K562 (cell line): ENCODE measurements around the gene GNPTAB. TPM values are rescaled to one million over a fixed set of nuclear protein-coding genes. Genes with fewer than 3 reads are reported as not detected.

ENCODE experiments used
- AFF1 ChIP-seq, 2 experiments: fragments of 450-650 bp; IDR thresholded peaks; 2 replicates each; pipeline ENCODE4 v1.6.1; 2018; ENCODE audit warnings: mild to moderate bottlenecking in 2 of 2, low read depth in 1 of 2; ENCODE audit not compliant: partially characterized antibody in 2 of 2
- ARNT ChIP-seq, 2 experiments: fragments of 450-650 bp; IDR thresholded peaks; 2 replicates each; pipeline ENCODE4 v1.6.1; 2016; ENCODE audit warnings: mild to moderate bottlenecking in 1 of 2
- CCAR2 ChIP-seq: fragments of 200-400 bp; formaldehyde crosslinking; IDR thresholded peaks from 2 replicates; pipeline ENCODE4 v1.6.1; 2017; ENCODE audit warnings: mild to moderate bottlenecking, low read depth, low read length
- CEBPB ChIP-seq: fragments of 450-650 bp; IDR thresholded peaks from 2 replicates; pipeline ENCODE4 v1.6.1; 2016; ENCODE audit warnings: missing genetic modification characterization, missing compliant biosample characterization
- CSDE1 ChIP-seq, 2 experiments: fragments of 450-650 bp; IDR thresholded peaks; 2 replicates each; pipeline ENCODE4 v1.6.1; 2016; ENCODE audit warnings: mild to moderate bottlenecking in 1 of 2
- HDAC6 ChIP-seq: IDR thresholded peaks from 2 replicates; pipeline ENCODE4 v1.6.1; 2012; ENCODE audit warnings: low read depth, mild to moderate bottlenecking, control low read depth, inconsistent platforms, low read length, moderate library complexity
- HMGN3 ChIP-seq: IDR thresholded peaks from 2 replicates; pipeline ENCODE4 v1.6.1; 2011; ENCODE audit warnings: borderline replicate concordance, low read depth, mild to moderate bottlenecking, mixed read lengths, low read length; ENCODE audit not compliant: insufficient read length; ENCODE audit errors: extremely low read depth
- KDM1A ChIP-seq, 2 experiments: fragments of 450-650 bp; IDR thresholded peaks; 2 replicates each; pipeline ENCODE4 v1.6.1; 2016; ENCODE audit warnings: mild to moderate bottlenecking in 2 of 2
- MAFF ChIP-seq: IDR thresholded peaks from 2 replicates; pipeline ENCODE4 v1.6.1; 2012; ENCODE audit warnings: low read length, improper control_type of control experiment
- NFIC ChIP-seq: fragments of 450-650 bp; IDR thresholded peaks from 2 replicates; pipeline ENCODE4 v1.6.1; 2017; ENCODE audit warnings: mild to moderate bottlenecking, inconsistent platforms
- PHF8 ChIP-seq: fragments of 200-600 bp; sonication (generic); IDR thresholded peaks from 2 replicates; pipeline ENCODE4 v1.6.1; 2012; ENCODE audit warnings: mixed run types, mild to moderate bottlenecking, inconsistent platforms, low read length, moderate library complexity, borderline replicate concordance
- SETDB1 ChIP-seq: IDR thresholded peaks from one replicate; pipeline ENCODE4 v1.6.1; 2012; ENCODE audit warnings: low read length, control low read depth, inconsistent platforms
- SNAPC5 ChIP-seq: fragments of 250-450 bp; sonication (Bioruptor Pico); IDR thresholded peaks from 2 replicates; pipeline ENCODE4 v1.8.0; 2021; ENCODE audit warnings: moderate library complexity, mild to moderate bottlenecking, inconsistent platforms
- SP1 ChIP-seq: sonication (generic); formaldehyde crosslinking; IDR thresholded peaks from 2 replicates; pipeline ENCODE4 v1.8.1; 2022; ENCODE audit warnings: mild to moderate bottlenecking, missing genetic modification reagents
- SRSF3 ChIP-seq: fragments of 200-400 bp; formaldehyde crosslinking; IDR thresholded peaks from 2 replicates; pipeline ENCODE4 v1.6.1; 2016; ENCODE audit warnings: mild to moderate bottlenecking, low read length, moderate library complexity; ENCODE audit not compliant: insufficient read depth
- TAF15 ChIP-seq: fragments of 200-400 bp; formaldehyde crosslinking; IDR thresholded peaks from 2 replicates; pipeline ENCODE4 v1.6.1; 2017; ENCODE audit warnings: mild to moderate bottlenecking, low read depth, low read length, moderate library complexity
- TBP ChIP-seq: optimal IDR thresholded peaks from 2 replicates; pipeline ENCODE3; 2011; ENCODE audit warnings: low read depth, low read length, improper control_type of control experiment
- USF1 ChIP-seq: sonication (generic); formaldehyde crosslinking; IDR thresholded peaks from 2 replicates; pipeline ENCODE4 v1.9.0; 2022; ENCODE audit warnings: mild to moderate bottlenecking, missing genetic modification reagents
- XRCC4 ChIP-seq: IDR thresholded peaks from one replicate; pipeline ENCODE4 v1.6.1; 2011; ENCODE audit not compliant: insufficient read depth, insufficient read length; ENCODE audit errors: extremely low read depth
- polyA plus RNA-seq, 8 experiments: library from polyadenylated mRNA; depleted of rRNA in 4 of 8; stranded (reverse) in 5 of 8; unstranded in 3 of 8; fragments of >200 nt; fragmentation: Nextera tagmentation in 2 of 8; fragmentation: Illumina TruSeq in 1 of 8; extraction: Ambion mirVana in 2 of 8; extraction: Trizol in 1 of 8; gene quantifications; 2 replicates each; pipeline versions ENCODE4 v1.2.1 to v1.2.3, GENCODE V29; 2011 to 2014; ENCODE audit warnings: inconsistent platforms in 1 of 8, missing spikeins in 1 of 8
- total RNA-seq, 7 experiments: library from RNA; depleted of rRNA in 6 of 7; stranded (reverse); fragments of >200 nt in 6 of 7; fragmentation: Illumina TruSeq in 2 of 7; extraction: Trizol in 2 of 7; gene quantifications; 2 replicates each; pipeline versions ENCODE4 v1.2.1 to v1.2.3, GENCODE V29; 2011 to 2021; ENCODE audit warnings: low replicate concordance in 1 of 7
- TF ChIP-seq, protein P1 (sequence below): fragments of 250-450 bp; sonication (Bioruptor Pico); IDR thresholded peaks from 2 replicates; pipeline ENCODE4 v1.4.0; 2020; ENCODE audit warnings: mild to moderate bottlenecking

The GNPTAB gene
- total and polyA plus RNA-seq, 9 of the 15 experiments (the other 6 are each of a cell fraction or from before 2014, with no cell fraction given) = 5.9 to 23.2 (median 19.3) TPM

GRCh38 chr12:101830367-101831325, at the start of gene GNPTAB (continued):
- TF ChIP-seq HDAC6 = no peak
- no peak for TF ChIP-seq KDM1A (IDR thresholded peaks at IDR 0.05)
- TF ChIP-seq USF1 (CRISPR knock-in tag) = no peak
- TF ChIP-seq TBP = peak; percentile 56
- TF ChIP-seq CCAR2 = no peak
- no peak for TF ChIP-seq SP1
- no peak for TF ChIP-seq SETDB1
- peak; percentile 67 for TF ChIP-seq NFIC
- peak; percentile 91 for TF ChIP-seq HMGN3
- no peak for TF ChIP-seq SNAPC5 (CRISPR knock-in tag)
- no peak for TF ChIP-seq MAFF
- no peak for TF ChIP-seq CEBPB (tag)
- TF ChIP-seq CSDE1 (IDR thresholded peaks at IDR 0.05) = no peak
- TF ChIP-seq, protein P1, sequence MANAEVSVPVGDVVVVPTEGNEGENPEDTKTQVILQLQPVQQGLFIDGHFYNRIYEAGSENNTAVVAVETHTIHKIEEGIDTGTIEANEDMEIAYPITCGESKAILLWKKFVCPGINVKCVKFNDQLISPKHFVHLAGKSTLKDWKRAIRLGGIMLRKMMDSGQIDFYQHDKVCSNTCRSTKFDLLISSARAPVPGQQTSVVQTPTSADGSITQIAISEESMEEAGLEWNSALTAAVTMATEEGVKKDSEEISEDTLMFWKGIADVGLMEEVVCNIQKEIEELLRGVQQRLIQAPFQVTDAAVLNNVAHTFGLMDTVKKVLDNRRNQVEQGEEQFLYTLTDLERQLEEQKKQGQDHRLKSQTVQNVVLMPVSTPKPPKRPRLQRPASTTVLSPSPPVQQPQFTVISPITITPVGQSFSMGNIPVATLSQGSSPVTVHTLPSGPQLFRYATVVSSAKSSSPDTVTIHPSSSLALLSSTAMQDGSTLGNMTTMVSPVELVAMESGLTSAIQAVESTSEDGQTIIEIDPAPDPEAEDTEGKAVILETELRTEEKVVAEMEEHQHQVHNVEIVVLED (CRISPR knock-in tag) = 0 out of 2 replicates have a peak, but pooled peaks have one; percentile 12
- no peak for TF ChIP-seq XRCC4
- TF ChIP-seq TAF15 = no peak
- no peak for TF ChIP-seq SRSF3
- TF ChIP-seq ARNT (IDR thresholded peaks at IDR 0.05) = no peak
- peak; percentile 67; the same call in 1 of the 2 replicates for TF ChIP-seq PHF8
- no peak for TF ChIP-seq AFF1 (IDR thresholded peaks at IDR 0.05; ENCODE audit: low read depth in 1 of 2, partially characterized antibody in 2 of 2)
